C1 segment of cervical spinal cord (tissue), 14 donors: ENCODE measurements around the gene RGS3.
"Not testable (repeated sequence)": the region's sequence is repeated elsewhere in the genome, so short reads cannot be mapped to it uniquely, and the experiment has no call there.

Experiments
- DNase-seq, 14 donors: peaks; one replicate each; lab custom pipeline; 2025; lab: John Stamatoyannopoulos, UW

Gene RGS3

DNA sequence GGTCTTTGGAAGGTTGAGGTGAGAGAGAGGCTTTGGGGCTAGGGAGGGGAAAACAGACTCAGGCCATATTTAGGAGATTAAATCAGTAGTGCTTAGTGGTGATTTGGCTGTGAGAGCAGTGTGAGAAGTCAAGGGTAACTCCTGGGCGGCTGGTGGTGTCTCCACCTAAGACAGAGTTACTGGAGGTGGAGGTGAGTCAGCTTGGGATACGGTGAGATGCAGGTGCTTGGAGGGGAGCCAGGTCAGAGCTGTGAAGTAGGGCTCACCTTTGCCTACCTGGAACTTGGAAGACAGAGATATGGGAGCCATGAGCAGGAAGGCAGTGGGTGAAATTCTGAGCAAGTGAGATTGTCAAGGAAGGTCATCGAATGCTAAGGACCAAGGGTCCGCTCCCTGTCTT lies 24.5 kb downstream of the RGS3 start:
- no peak for DNase-seq

DNA sequence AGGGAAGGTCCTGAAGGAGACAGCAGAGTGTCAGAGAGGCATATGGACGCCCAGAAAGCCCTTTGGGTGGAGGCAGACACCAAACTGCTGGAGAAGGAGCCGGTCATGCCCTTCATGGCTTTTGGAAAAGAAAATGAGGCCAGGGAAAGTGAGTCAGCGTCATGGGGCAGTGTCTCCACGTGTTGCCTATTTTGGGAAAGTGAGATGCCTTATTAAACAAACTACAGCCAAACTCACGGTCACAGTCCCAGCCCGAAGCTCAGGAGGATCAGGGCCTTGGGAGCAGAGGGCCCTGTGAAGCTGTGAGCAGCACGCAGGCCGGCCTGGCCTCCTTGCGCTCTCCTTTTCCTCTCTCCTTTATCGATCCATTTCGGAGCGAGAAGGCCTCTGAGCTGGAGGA lies 25.0 kb downstream of the RGS3 start:
- no peak for DNase-seq

DNA sequence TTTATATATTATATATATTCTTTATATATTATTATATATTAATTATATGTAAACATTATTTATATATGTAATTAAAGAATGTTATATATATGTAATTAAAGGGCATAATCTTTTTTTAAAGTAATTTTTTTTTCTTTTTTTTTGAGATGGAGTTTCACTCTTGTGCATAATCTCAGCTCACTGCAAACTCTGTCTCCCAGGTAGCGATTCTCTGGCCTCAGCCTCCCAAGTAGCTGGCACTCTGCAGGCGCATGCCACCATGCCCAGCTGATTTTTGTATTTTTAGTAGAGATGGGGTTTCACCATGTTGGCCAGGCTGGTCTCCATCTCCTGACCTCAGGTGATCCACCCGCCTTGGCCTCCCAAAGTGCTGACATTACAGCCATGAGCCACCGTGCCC lies 27.6 kb downstream of the RGS3 start:
- not testable (repeated sequence) for DNase-seq

DNA sequence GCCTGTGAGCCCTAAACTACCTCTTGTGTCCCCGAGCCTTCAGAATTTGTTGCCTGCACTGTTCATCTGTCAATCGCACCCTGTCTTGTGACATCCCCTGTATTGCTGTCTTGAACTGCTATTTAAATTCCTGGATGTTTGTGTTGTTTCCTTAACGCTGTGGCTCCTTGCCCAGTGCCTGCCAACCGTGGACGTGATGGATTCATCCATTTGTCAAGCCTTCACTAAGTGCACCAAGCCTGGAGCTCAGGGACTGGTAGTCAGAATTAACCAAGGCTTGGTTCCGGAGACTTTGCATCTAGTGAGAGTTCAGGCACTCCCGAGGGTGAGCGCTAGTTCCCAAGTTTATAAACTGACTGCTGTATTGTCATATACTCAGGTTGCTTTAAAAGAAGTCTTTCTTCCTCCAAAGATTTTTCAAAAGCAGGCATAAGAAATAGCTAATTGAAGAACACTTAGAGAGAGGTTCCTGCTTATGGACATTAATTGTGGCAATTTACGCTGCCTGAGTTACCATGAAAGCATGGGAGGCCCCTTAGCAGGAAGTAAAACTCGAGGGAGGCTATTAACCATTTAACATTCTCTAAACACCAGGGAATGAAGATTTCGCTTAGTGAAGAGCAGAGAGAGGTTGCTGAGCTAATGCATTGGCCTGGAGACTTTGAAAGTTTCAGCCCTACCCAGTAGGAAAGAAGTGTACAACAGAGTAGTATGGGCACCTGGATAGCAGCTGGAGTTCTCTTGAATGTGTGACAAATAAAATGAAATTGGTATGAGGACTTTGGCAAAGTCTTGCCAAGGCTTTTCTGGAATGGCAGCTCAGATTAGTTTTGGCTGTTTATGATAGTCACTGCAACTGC lies 29.0 kb downstream of the RGS3 start:
- DNase-seq, result peak in 2 of 14 donors; percentile 8 to 12

DNA sequence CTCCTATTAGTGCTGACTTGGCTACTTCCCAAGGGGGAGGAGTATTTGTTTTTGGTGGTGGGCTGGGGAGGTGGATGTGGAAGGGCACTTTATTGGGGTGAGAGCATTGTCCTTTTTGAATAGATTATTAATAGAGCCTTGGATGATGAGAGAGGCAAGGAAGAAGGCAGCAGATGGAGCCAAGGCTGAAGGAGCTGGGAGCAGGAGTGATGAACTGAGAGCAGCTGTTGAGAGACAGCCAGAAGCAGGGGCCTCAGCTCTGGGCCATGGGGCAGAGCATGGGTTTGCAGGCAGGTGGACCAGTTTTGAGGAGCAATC lies 29.6 kb downstream of the RGS3 start:
- DNase-seq, result no peak

DNA sequence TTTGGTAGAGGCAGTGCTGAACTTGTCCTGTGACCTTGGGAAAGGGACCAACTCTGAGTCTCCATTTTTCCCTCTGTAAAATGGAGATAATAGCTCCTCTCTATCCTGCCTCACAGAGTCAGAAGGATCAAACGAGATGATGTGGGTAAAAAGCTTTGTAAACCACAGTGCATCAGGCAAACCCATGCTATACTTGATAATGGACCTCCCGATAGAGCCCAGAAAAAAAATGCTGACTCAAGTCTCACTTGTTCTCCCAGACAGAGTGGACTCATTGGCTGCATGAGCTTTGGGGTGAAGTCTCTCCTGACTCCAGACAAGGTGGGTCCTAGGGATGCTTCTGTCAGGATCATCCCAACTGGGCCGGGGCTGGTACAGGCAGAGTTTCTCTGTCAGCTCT lies 32.0 kb downstream of the RGS3 start:
- no peak for DNase-seq

DNA sequence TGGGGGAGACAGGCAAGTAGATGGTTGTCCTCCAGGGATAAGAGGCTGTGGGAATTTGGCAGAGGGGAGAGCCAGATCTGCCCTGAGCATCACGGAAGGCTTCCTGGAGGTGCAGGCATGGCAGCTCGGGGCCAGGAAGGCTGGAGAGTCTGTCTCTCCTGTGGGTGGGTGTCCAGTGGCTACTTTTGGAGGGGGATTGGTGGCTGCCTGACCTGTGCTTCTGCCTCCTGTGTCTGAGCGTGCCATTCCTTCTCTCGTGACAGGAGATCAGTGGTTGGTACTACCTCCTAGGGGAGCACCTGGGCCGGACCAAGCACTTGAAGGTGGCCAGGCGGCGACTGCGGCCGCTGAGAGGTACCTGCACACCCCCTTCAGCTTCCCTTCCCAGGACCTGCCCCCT lies 33.5 kb downstream of the RGS3 start:
- DNase-seq, result no peak

DNA sequence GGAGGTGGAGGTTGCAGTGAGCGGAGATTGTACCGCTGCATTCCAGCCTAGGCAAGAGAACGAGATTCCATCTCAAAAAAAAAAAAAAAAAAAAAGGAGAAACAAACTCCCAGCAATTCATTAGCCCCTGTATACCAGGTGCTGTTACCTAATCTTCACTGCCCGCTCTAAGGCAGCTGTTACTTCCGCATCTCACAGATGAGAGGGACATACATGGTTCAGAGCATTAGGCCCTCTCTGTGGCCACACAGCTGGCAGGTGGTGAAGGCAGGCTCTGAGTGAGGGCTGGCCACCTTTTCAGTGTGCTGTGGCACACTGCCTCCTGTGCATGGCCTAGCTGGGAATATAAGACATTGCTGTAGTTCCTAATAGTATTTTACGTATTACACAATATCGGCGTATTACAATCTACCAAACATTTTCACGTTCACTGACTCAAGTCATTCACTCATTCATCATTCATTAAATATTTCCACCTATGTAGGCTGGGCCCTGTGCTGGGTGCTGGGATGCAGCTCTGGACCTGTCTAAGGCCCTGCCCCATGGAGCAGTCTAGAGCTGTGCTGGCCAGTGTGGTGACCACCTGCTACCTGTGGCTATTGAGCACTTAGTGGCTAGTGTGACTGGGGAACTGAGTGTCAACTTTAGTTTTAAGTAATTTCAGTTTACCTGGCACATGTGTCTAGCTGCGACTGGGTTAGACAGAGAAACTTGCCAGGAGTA lies 35.8 kb downstream of the RGS3 start:
- DNase-seq, result no peak

DNA sequence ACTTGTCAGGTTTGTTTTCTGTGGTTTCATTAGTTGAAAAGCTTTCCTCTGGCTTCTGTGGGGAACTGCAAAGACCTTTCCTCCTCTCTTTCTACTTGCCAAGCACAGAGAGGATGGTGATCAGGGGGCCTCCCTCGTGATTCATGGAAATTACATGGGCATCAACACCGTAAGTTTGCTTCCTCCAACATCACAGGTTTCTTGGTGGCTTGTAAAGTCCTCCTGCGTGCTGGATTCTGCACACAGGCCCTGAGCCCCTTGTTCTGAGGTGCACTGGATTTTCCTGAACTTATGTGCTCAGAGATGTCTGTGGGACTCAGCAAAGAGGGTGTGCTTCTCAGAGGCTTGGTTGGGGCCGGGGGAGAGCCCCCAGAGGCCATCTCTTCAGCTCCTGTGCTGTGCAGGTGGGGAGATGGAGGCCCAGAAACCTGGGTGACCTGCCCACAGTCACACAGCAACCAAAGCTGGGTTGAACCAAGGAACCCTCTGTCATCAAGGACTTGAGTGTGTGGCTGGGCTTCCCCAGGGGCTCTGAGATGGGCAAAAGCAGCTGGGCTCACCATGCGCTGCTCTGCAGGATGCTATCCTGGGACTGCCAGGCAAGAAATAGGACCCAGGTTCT lies 36.5 kb downstream of the RGS3 start:
- no peak for DNase-seq

DNA sequence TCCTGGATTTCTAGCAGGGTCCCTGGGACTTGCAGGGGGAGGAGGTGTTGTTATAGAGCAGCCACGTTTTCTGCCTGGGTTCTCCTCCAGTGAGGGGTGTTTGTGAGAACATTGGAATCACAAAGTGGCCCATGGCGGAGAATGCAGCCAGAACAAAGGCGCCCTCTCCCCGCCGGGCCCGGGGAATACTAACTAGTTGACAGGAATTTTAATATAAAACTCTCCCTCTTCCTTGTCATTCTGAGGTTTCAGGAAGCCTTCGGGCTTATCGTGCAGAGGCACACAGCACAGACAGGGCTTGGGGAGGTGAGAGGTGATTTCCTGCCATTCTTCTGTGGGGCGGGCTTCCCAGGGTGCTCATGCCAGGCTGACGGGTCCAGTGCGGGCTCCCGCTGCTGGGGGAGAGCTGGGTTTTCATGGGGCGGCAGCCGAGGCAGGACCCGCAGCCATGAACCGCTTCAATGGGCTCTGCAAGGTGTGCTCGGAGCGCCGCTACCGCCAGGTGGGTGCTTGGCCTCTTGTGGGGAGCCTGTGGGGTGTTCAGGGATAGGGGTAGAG lies 37.7 kb downstream of the RGS3 start:
- no peak for DNase-seq

DNA sequence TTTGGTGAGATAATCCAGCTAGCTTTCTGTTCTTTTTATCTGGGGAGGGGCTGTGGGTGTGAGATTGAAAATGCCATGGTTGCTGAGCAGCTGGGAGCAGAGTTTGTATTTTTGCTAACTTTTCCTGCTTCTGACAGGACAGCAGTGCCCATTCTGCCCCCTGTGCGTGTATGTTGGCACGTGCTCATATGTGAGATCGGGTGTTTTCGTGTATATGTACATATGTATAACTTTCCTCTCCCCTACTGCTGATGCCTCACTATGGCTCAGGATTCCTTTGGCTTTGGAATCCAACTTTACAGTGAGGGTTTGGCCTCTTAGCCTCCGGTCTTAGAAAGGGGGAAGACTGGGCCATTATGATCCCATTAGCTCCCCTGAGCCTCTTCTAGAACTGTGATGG lies 38.3 kb downstream of the RGS3 start:
- DNase-seq, result no peak

DNA sequence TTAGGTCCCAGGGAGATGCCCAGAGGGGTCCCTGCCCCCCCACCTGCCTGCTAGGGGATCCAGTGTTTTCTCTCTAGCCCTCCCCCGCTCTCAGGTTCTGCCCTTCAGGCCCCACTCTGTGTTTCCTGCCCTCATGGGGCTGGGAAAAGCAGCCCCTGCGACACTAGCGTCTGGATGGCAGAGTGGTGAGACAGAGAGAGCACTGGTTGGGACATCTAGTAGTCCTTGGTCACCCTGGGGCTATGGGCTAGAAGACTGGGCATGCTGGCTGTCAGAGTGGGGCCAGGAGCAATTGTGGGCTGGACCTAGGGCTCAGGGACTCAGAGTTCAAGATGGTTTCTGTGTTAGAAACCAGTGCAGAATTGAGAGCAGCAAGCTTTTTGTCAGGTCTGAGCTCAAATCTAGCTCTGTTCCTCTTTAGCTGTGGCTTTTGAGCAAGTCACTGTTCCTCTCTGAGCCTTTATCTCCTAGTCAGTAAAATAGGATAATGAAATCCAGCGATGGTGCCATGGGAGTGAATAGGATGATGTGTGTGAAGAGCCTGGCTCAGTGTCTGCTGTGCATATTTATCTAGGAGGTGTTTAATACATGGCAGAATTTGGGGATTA lies 39.0 kb downstream of the RGS3 start:
- no peak for DNase-seq

DNA sequence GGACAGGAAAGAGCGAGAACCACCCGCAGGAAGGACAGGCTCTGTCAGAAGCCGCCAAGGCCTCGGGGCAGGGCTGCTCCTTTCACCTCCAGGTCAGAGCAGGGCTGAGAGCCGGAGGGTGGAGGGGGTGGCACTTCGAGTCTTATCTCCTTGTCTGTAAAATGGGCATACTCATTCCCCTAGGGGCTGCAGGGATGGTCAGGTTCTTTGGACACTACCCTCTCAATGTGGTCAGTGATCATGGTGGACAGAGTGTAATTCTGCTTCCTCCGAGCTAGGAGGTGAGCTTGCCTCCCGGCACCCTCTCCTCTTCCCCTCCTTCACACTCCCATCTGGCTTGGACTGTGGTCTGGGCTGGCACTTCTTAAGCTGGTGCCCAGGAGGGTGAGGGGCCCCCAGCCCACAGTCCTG lies 39.6 kb downstream of the RGS3 start:
- no peak for DNase-seq

DNA sequence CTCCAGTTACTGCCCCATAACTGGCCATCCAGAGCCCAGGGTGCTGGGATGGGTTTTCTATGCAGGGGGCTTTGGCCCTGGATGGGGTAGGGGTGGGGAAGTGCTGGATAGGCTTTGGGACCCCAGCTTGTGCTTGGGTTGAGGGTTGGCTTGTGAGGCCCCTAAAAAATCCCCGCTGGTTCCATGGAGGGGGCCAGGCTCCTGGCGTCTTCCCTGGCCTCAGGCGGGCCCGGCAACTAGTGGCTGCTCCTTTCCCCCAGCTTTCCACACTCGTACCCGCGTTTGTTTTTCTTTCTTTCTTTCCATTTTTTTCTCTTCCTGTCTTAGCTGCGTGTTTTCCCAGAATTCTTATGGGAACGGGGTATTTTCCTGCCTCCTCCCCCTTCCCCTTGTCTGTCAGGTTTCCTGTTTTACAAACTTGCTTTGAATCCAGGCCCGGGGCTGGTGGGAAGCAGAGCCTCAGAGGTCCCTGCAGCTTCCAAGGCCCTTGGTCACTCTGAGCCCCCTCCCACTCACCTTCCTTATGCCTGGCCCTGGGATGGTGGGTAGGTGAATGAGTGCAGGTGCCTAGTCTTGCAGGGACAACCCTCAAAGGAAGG lies 40.2 kb downstream of the RGS3 start:
- DNase-seq, result no peak

DNA sequence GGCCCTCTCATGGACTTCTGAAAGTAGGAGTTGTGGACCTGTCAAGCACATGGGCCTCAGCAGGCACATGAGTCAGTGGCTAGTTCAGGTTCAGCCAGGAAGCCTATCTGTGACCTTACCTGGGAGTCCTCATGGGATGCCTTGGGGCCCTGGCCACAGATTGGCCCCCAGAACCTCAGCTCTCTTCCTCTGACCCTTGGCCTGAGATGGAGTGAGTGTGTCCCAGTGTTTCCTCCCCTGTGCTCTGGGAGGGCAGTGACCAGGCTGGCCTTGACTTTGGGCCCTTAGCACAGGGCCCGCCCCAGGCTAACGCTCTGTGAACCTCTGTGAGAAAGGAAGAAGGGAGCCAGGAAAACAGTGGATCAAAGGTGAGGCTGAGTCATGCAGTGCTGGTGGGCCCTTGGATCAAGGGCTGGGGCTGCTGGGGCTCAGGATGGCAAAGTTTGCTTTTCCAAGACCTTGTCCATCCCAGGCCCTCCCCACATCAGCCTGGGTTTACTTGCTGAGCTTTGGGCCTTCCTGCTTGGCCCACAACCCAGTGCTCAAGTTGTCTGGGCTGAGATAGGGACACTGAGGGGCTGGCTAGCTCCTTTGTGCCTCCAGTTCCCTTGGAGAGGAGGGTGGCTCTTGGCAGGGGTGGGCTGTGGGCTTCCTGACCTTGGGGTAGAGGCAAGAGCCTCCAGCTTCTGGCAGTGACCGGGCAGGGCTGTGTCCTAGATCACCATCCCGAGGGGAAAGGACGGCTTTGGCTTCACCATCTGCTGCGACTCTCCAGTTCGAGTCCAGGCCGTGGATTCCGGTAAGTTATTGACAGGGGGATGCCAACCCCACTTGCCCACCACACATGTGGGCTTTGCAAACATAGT lies 41.4 kb downstream of the RGS3 start:
- DNase-seq, result no peak

DNA sequence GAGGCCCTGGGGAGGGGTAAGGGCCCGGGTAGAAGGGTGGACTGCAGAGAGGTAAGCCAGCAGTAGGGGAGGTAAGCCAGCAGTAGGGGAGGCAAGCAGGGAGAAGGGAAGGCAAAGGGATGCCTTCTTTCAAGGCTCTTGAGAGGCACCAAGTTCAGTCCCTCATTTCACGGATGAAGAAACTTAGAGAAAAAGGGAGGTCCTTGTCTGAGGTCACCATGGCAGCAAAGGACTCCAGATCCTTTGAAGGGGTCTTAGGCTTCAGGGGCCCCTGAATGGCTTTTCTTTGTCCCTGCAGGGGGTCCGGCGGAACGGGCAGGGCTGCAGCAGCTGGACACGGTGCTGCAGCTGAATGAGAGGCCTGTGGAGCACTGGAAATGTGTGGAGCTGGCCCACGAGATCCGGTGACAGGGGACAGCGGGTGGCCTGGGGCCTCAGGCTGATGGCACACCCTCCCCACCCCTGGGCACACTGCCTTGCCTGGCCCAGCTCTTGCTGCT lies 42.6 kb downstream of the RGS3 start:
- no peak for DNase-seq

DNA sequence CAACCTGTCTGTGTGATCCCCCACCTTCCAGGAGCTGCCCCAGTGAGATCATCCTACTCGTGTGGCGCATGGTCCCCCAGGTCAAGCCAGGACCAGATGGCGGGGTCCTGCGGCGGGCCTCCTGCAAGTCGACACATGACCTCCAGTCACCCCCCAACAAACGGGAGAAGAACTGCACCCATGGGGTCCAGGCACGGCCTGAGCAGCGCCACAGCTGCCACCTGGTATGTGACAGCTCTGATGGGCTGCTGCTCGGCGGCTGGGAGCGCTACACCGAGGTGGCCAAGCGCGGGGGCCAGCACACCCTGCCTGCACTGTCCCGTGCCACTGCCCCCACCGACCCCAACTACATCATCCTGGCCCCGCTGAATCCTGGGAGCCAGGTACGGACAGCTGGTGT lies 43.7 kb downstream of the RGS3 start:
- no peak for DNase-seq

DNA sequence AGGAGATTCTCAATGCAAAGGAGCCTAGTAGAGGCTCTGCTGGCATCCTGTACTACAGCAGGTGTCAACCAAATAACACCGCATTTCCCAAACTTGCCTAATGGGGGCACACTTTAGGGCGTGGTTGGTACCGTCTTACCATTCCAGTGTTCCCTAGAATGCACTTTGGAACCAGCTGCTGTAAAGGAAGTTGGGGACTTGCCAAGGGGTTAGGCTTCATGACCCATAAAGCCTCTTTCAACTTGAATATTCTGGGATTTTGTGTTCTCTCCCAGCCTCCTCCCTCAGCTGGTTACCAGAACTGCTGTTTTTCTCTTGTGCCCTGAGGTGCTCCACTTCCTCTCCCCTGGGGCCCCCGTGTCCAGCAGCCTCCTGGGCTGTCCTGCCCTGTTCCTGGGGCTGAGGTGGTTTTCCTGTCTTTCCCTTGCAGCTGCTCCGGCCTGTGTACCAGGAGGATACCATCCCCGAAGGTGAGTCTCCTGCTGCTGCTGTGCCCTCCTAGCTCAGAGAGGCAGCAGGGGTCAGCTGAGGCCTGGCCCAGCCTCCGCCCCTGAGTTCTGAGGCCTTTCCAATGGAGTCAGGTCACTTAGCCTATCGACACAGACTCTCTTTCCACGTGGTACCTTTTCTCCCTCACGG lies 44.7 kb downstream of the RGS3 start:
- no peak for DNase-seq

DNA sequence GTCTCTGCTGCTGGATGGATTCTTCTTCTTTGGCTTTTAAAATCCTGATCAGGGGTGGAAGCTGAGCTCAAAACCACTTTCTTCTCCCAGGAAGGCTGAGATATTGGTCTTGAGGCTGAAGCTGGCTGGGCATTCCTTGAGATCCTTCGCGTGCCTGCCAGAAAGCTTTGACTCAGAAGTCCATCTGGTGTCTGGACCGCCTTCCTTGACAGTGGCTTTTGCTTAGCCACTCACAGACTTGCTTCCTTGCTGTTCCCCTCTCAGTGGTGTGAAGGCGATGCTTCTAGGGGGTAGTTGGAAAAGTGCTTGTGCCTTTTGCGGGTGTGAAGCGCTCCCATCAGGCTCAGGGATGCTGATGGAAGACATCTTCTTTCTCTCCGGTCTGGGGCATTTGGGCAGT lies 45.9 kb downstream of the RGS3 start:
- DNase-seq, result no peak

DNA sequence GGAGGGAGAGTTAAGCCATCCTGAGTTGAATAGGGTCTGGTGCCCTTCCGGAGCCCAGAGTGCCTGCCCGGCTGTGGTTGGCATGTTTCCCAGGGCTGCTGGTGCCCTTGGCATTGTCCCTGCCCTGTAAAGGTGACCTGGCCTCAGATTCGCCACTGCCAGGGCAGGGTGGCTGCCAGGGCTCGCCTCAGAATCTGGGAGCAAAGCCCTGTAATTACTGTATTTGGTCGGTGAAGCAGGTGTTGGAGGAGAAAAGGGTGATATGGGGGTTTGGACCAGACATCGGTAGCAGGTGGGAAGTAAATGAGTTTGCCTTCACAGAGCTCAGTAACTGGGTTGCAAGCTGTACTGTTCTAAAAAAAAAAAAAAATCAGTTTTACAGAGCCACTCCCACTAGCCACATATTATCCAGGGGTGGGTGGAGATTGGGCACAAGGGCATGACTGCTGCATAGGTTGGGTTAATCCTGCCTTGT lies 47.6 kb downstream of the RGS3 start:
- peak in 2 of 14 donors; percentile 18 to 55 for DNase-seq
